Neural cell (in vitro differentiated cells): ENCODE results near the gene RMP24.

ENCODE experiments used
- H2AFZ ChIP-seq: fragments of 200-600, 300-800 bp; sonication (generic), shearing (Covaris generic); 2 replicates; pipeline ENCODE4 v1.6.0; 2014; ENCODE audit warnings: low read depth, mild to moderate bottlenecking, antibody characterized with exemption, low read length, moderate library complexity
- H3F3A ChIP-seq: fragments of 200-600 bp; shearing (Covaris generic); 2 replicates; pipeline ENCODE4 v1.6.1; 2016; ENCODE audit warnings: mild to moderate bottlenecking, moderate library complexity, mixed read lengths, antibody characterized with exemption, low read length; ENCODE audit not compliant: insufficient read depth, poor library complexity, severe bottlenecking
- H3K27ac ChIP-seq: fragments of 200-600, 300-800 bp; sonication (generic), shearing (Covaris generic); 2 replicates; pipeline ENCODE4 v1.5.1; 2014; ENCODE audit warnings: mild to moderate bottlenecking, low read length, moderate library complexity
- H3K27me3 ChIP-seq: fragments of 300-800, 200-600 bp; sonication (generic), shearing (Covaris generic); 2 replicates; pipeline ENCODE4 v1.6.0; 2014; ENCODE audit warnings: mild to moderate bottlenecking, low read depth, low read length, moderate library complexity; ENCODE audit not compliant: insufficient read depth
- H3K36me3 ChIP-seq: fragments of 300-800, 200-600 bp; sonication (generic), shearing (Covaris generic); 2 replicates; pipeline ENCODE4 v1.5.1; 2014; ENCODE audit warnings: mild to moderate bottlenecking, antibody characterized with exemption, low read length, moderate library complexity; ENCODE audit not compliant: insufficient read depth
- H3K4me2 ChIP-seq: fragments of 300-800, 200-600 bp; sonication (generic), shearing (Covaris generic); 2 replicates; pipeline ENCODE4 v1.6.0; 2014; ENCODE audit warnings: mild to moderate bottlenecking, low read length
- H3K4me3 ChIP-seq: fragments of 300-800, 200-600 bp; sonication (generic), shearing (Covaris generic); 2 replicates; pipeline ENCODE4 v1.5.1; 2014; ENCODE audit warnings: mild to moderate bottlenecking, low read length, moderate library complexity
- H3K79me2 ChIP-seq: fragments of 200-600 bp; shearing (Covaris generic); replicated peaks from 2 replicates; pipeline ENCODE4 v1.6.0; 2014; ENCODE audit warnings: mild to moderate bottlenecking, low read length, moderate library complexity; ENCODE audit not compliant: insufficient read depth
- H3K9ac ChIP-seq: fragments of 300-800, 200-600 bp; sonication (generic), shearing (Covaris generic); 2 replicates; pipeline ENCODE4 v1.6.1; 2016; ENCODE audit warnings: mild to moderate bottlenecking, low read length, mixed read lengths
- H3K9me2 ChIP-seq: fragments of 200-600 bp; shearing (Covaris generic); 2 replicates; pipeline ENCODE4 v1.6.1; 2016; ENCODE audit warnings: mild to moderate bottlenecking, low read length, mixed read lengths; ENCODE audit not compliant: insufficient read depth
- H3K9me3 ChIP-seq: fragments of 200-600, 300-800 bp; sonication (generic), shearing (Covaris generic); 2 replicates; pipeline ENCODE4 v1.6.1; 2016; ENCODE audit warnings: mild to moderate bottlenecking, mixed run types, low read length, moderate library complexity, mixed read lengths
- H4K20me1 ChIP-seq: fragments of 200-600 bp; shearing (Covaris generic); 2 replicates; pipeline ENCODE4 v1.6.1; 2016; ENCODE audit warnings: mild to moderate bottlenecking, mixed run types; ENCODE audit not compliant: insufficient read depth
- CTCF ChIP-seq: fragments of 450-650 bp; IDR thresholded peaks from 2 replicates; pipeline ENCODE4 v1.5.1; 2014; ENCODE audit warnings: antibody characterized with exemption, mild to moderate bottlenecking, moderate library complexity; ENCODE audit not compliant: poor library complexity, severe bottlenecking
- EP300 ChIP-seq: fragments of 450-650 bp; conservative IDR thresholded peaks from 2 replicates; pipeline ENCODE4 v1.6.1; 2014; ENCODE audit warnings: antibody characterized with exemption, mild to moderate bottlenecking, moderate library complexity; ENCODE audit not compliant: poor library complexity, severe bottlenecking
- EZH2 ChIP-seq: fragments of 200-600, 300-800 bp; shearing (Covaris generic), sonication (generic); IDR thresholded peaks from 2 replicates; pipeline ENCODE4 v1.6.1; 2014; ENCODE audit warnings: antibody characterized with exemption, low read length, borderline replicate concordance, mild to moderate bottlenecking; ENCODE audit not compliant: insufficient read depth, poor library complexity, severe bottlenecking
- MXI1 ChIP-seq: fragments of 450-650 bp; conservative IDR thresholded peaks from 2 replicates; pipeline ENCODE4 v1.6.1; 2014; ENCODE audit warnings: antibody characterized with exemption, mild to moderate bottlenecking; ENCODE audit not compliant: poor library complexity, severe bottlenecking
- POLR2AphosphoS5 ChIP-seq: IDR thresholded peaks from 2 replicates; pipeline ENCODE4 v1.6.1; 2012
- RAD21 ChIP-seq: fragments of 450-650 bp; conservative IDR thresholded peaks from 2 replicates; pipeline ENCODE4 v1.6.1; 2014; ENCODE audit warnings: antibody characterized with exemption, mild to moderate bottlenecking, moderate library complexity
- REST ChIP-seq: IDR thresholded peaks from 2 replicates; pipeline ENCODE4 v1.6.1; 2012; ENCODE audit warnings: borderline replicate concordance
- SMC3 ChIP-seq: fragments of 450-650 bp; conservative IDR thresholded peaks from 2 replicates; pipeline ENCODE4 v1.6.1; 2014; ENCODE audit warnings: antibody characterized with exemption, mild to moderate bottlenecking, moderate library complexity; ENCODE audit not compliant: poor library complexity
- TAF1 ChIP-seq: IDR thresholded peaks from 2 replicates; pipeline ENCODE4 v1.6.1; 2012; ENCODE audit warnings: low read depth

The RMP24 gene

DNA sequence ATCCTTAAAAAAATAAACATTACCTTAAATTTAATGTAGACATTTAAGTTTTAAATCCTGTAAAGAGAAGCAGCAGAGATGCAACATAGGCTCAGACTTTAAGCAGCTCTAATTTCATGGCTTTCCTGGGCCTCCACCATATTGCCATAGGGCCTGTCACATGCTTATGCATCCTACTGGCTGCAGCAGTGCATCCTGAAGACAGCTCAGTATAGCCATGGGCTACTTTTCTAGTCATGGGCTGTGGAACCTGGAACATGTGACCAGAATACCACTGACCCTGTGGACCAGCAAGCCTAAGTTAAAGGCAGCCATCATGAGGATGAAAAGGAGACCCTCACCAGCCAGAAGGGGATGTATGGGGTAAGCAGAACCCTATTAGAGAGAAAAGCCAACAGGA is 10.7 kb downstream of the RMP24 start:
- H3K79me2 ChIP-seq = no peaks in the 10 kb centered on the region
- H3K9me2 ChIP-seq = no peaks in the 10 kb centered on the region
- peaks cover 1% of the 10 kb centered on the region for H3K36me3 ChIP-seq
- no peak overlapping the region for H2AFZ ChIP-seq
- no peaks in the 10 kb centered on the region for H4K20me1 ChIP-seq
- no peaks in the 10 kb centered on the region for H3F3A ChIP-seq
- H3K4me2 ChIP-seq = no peak overlapping the region
- H3K9me3 ChIP-seq = no peaks in the 10 kb centered on the region
- H3K27ac ChIP-seq = no peak overlapping the region
- no peak overlapping the region for H3K4me3 ChIP-seq
- TF ChIP-seq REST = no peak
- TF ChIP-seq POLR2AphosphoS5 = no peak
- no peak for TF ChIP-seq CTCF
- no peak for TF ChIP-seq MXI1
- no peak for TF ChIP-seq EZH2
- TF ChIP-seq TAF1 = no peak
- TF ChIP-seq RAD21 = no peak
- TF ChIP-seq EP300 = no peak
- TF ChIP-seq SMC3 = no peak
- H3K9ac ChIP-seq = no peak overlapping the region
- H3K27me3 ChIP-seq = no peaks in the 10 kb centered on the region

- Histone ChIP-seq H3K79me2 (no peaks in the 10 kb centered on the region), H3K9me3 (no peaks in the 10 kb centered on the region), H3F3A (no peaks in the 10 kb centered on the region), H3K27me3 (no peaks in the 10 kb centered on the region), H3K4me2 (no peak overlapping the region), H2AFZ (no peak overlapping the region), H3K4me3 (no peak overlapping the region), H3K27ac (no peak overlapping the region), H3K9ac (no peak overlapping the region), H3K36me3 (no peaks in the 10 kb centered on the region), H3K9me2 (no peaks in the 10 kb centered on the region), H4K20me1 (no peaks in the 10 kb centered on the region)
- no peak for TF ChIP-seq RAD21
- TF ChIP-seq EP300 = no peak
- TF ChIP-seq REST = no peak
- no peak for TF ChIP-seq EZH2
- TF ChIP-seq POLR2AphosphoS5 = no peak
- no peak for TF ChIP-seq CTCF
- no peak for TF ChIP-seq MXI1
- TF ChIP-seq TAF1 = no peak
- TF ChIP-seq SMC3 = no peak
Observed at GRCh38 chr18:35983818-35984217, 11.3 kb downstream of the RMP24 start.
